Stimulated activated CD4-positive, alpha-beta T cell treated with anti-CD3 and anti-CD28 coated beads, Interleukin-2, amount 100 ng/mL, for 4 hours (primary cell): ENCODE measurements around the gene PRPS1L1.

ENCODE experiments used
- DNase-seq: peaks from one replicate; pipeline ENCODE4 v3.0.0-alpha.2; 2020; ENCODE audit warnings: low read depth

PRPS1L1 gene

DNA sequence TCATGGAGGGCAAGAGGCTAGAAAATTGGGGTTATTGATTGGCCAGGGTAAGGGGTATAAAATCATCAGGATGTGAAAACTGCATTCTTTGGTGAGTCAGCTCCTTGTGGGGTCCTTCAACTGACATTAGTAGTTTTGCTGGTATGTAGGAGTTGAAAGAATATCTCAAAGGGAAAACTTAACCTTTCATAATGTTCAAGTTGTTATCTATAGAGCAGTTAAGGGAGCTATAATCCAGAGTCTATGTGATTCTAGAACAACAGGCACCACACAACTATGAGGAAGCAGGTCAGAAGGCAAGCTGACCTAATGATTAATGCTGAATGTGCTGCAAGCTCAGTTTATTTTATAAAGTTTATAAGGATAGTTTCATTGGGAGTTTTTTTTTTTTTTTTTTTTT lies 13.7 kb downstream of the PRPS1L1 start:
- no peak for DNase-seq

DNA sequence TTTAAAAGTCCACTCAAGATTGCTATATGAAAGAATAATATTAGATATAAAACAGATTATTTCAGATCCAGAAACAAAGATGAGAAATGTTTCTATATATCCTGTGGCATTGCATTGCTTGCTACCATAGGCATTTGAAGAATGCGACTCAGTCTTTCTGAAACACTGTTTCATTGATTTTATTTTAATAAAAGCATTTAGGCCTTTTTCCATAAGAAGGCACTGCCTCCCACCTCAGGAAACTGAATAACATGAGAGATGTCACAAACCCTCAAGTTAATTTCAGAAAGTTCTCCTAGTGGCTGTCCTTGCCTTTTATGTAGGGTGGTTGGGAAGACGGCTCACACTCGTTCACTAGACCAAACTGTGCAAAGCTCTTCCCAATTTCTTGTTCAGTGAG lies 23.3 kb downstream of the PRPS1L1 start:
- no peak for DNase-seq

DNA sequence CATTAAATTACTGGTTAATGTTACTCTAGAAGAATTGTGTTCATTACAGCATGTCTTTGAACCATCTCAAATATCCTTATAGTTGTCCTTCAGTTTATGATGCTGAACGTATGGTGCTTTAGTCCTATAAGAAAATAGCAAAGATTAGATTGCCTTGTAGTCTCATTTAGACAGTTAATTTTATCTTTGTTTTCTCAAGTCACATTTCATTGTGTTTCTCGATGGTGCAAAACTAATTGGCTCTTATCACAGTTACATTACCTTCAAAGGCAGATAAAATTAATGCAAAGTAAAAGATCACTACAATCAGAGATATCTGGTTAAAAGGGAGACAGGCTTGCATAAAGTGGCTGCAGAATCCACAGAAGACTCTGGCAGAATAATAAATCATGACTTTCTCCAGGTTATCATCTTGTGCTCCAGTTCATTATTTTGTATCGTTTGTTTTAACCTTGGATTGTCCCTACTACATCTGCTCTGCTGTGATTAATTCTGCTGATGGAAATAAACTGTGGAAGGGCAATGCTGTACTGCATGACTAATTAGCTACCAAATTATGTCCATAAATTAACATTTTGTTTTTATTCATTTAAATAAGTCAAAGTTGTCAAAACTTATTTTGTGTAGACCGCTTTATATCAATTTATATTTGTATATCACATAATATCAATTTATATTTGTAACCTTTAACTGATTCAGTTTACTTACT lies 24.2 kb downstream of the PRPS1L1 start:
- DNase-seq = no peak

DNA sequence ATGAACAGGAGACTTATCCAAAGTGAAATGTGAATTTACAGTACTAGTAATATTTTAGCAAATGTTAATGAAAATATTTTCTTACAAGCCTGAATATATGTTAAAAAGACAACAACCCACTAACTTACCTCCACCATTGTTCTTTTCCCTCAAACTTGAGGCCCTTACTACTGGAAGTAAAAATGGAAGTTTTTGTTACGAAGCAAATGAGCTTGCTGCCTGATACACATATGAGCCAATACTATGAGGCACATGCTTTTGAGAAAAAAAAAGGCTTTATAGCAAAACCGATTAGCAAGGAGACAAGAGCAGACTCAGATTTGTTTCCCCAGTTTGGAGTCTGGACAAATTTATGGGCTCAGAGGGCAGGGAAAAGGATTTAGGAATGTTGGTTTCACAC lies 29.0 kb downstream of the PRPS1L1 start:
- no peak for DNase-seq

DNA sequence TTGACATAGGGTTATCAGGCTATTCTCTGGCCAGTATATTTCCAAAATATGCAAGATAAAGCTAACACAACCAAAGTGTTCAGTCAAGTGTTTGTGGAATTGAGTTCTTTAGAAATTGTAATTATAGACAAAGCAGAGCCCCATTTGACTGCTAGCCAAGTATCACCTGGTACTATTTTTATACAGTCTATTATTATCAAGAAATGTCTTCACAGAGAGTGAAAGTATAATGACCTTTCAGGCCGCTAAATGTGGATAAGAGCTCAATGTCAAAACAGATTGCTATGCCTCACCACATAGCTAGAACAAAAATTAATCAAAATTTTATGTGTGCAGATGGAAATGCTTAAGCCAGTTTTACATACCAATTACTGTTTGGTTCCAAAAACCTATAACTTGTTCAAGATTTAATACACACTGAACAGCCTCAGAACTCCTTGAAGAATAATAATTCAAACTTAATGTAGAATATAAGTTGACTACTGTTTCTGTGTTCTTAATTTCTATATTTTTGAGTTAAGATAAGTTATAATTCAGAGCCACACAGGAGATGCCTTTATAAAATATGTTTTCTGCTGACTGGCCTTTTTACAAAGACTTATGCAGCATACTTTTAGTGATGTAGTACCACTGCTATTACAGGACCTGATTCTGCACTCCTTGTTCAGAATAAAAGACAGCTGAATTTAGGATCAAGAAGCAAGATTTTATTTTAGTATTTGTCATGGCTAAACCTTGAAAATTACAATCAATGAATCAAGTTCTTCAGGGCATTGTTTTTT lies 31.0 kb downstream of the PRPS1L1 start:
- DNase-seq = no peak

DNA sequence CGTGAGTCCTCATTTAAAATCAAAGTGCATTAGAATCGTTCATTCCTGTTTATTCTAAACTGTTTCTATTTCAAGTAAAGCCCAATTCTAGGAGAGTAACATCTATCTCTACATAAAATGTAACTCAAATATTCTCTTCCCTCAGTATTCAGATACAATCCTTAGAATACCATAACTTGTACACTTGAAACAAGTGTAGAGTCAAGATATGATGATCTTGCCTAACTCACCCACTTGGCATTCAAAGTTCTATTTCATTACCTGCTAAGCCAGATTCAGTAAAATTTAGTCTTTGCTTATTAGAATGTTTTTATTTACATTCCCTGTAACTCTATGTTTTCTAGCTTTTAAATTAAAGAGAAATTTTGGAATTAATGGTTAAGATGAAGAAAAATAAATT lies 31.6 kb downstream of the PRPS1L1 start:
- no peak for DNase-seq

DNA sequence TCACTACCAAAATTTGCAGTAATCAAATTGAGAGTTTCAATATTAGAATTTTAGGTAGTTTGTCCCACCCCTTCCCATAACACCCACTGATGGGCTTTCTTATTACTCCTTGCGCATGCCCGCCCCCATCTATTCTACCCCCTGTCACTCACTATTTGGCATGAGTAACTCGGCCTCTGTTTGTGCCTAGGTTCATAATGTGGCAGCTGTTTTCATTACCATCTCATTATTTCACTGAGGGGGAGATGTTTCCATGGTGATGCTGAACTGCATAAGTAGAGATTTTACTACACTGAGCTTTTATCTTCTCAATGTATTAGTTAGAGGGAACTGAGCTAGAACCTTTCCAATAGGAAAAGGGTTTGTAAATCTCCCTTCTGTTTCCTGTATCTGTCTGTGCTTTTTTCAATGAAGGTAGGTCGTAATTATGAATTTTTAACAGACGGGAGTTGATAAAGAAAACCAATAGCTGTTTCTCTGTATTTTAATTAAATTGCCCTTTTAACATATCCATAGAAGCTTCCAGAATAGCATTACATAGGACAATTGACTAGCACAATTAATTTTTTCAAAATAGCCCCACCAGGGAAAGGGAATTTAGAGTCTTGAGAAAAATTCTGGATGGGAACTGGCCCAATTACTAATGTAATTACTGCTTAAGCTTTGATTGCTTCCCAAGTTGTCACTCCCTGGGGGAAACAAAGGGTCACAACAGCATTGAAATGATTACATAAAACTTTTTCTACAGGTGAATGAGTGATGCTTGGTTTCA lies 33.4 kb downstream of the PRPS1L1 start:
- no peak for DNase-seq

DNA sequence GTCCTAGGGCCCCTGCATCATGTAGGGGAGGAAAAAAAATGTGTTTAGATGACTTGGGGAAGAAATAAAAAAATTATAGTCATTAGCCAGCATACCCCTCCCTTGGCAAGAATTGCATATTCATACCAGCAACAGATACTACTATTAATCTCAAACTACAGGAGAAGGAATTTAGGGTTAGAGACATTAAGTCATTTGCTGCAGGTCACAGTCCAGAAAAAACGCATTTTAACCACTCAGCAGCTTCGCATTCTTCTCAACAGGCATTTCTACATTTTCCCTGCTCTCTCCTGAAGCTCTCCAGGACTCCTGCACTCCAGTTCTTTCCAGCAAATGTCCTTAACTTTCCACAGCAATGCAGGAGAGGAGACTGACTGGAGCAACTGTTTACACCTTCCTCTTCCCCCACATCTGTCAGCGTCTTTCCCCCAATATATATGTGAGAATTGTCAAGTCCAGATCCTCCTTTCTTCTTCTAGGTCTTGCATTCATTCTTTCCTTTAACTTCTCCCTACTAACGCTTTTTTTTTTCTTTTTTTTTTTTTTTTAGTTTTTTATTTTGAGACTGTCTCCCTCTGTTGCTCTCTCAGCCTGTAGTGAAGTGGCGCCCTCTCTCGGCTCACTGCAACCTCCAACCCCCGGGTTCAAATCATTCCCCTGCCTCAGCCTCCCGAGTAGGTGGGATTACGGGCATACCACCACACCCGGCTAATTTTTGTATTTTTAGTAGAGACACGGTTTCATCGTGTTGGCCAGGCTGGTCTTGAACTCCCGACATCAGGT lies 35.6 kb downstream of the PRPS1L1 start:
- no peak for DNase-seq

DNA sequence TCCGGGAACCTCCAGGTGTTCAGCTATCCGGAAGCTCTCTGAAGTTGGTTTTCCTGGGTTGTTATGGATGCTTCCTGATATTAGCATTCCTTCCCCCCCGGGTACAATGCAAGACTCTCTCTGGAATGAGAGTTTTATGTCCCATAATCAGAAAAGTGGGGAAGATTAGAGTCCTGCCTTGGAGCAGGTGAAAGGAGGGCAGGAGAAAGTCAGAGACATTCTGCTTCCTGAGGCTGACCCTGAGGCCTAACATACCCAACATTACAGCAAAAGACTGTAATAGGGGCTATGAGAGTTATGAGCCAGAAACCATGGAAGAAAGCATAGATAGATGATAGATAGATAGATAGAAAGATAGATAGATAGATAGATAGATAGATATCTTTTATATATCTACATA lies 36.9 kb downstream of the PRPS1L1 start:
- no peak for DNase-seq

DNA sequence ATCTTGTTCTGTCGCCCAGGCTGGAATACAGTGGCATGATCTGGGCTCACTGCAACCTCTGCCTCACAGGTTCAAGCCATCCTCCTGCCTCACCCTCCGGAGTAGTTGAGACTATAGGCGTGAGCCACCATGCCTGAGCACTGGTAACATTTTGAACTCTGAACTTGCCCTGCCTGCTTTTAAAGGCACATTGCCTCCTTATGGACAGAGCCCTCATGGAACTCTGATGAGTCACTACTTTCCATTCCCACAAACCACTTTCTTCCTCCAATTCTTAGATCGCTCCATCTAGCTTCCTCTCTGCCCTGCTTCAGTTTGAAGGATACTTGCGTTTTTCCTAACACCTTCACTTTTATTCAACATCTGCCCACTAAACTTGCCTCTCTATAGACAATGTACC lies 38.1 kb downstream of the PRPS1L1 start:
- DNase-seq = no peak

DNA sequence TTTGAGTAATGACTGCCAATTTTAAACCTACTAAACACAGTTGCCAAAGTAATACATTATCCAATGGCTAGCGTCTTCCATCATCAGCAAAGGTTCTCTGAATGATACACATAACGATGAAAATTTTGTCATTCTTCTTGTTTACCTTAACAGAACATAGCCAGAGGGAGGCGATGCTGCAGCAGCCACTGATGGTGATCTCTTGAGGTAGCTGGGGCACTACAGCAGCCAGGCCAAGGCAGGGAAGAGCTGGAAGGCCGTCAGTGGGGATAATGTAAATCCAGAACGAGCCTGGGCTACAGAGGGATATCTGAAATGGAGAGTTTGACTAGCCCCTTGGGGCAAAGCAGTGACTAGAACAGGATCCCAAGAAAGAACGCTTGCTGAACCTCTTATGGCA lies 38.8 kb downstream of the PRPS1L1 start:
- no peak for DNase-seq

DNA sequence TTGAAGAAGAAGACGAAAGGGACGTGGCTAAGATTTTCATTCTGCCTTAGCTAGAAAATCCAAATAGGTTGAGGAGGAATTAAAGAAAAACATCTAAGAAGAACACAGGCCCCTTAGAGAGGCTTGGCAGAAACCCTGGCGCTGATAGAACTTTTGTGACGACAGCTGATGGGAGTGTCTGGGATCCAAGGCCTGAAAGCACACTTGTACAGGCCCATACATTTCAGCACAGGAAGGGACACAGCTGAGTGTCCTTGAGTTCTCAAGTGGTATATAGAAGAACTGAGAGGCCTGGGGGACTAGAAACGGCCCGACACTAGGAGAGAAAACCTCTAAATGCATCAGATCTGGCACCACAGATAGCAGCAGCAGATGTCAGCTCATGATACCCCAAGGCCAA lies 39.5 kb downstream of the PRPS1L1 start:
- no peak for DNase-seq

DNA sequence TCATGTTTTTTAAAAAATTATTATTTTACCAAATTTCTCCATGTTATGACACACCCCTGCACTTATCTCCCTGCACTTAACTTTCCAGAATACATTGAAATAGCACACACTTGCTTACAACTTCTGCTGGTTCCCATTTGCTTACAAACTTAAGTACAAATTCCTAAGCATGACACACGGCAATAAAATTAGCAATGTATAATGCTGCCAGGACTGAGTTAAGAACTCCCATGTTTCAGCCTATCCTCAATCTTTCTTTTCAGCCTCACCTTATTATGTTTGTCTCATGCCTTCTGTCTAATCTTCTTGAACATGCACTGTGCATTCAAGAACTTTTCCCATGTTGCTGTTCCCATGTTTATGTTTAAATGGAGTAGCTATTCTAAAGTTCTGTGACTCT lies 40.8 kb downstream of the PRPS1L1 start:
- no peak for DNase-seq

DNA sequence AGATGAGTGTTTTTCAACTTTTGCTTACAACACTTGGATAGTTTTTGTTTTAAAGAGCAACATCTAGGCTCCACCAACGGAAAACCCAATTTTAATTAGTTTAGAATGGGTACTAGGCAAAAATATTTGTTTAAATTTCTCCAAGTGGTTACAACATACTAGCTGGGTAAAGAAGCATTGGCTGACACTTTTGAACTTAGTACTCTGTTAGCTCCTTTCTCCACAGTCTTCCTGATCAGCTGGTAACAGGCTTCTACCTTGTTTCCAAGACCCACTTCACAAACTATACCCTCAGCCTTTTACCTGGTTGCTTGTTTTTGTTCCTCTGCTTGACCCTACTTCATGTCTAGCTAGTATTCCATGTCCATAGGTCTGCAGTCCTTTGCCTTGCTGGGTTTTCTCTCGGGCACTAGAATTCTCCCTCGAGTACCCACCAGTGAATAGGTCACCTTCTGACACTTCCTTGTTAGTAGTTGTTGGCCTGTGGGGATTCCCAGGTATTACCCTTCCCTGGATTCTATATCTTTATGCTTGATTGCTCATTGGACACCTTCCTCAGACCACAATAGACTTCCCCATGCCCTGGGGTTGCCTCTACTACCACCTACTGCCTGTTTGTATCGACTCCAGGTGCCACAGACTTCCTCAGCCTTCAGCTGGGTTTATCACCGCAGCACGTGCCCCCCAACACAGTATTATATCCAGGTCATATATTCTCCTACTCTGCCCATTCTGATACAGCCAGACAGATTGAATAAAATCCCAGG lies 42.0 kb downstream of the PRPS1L1 start:
- DNase-seq = no peak

DNA sequence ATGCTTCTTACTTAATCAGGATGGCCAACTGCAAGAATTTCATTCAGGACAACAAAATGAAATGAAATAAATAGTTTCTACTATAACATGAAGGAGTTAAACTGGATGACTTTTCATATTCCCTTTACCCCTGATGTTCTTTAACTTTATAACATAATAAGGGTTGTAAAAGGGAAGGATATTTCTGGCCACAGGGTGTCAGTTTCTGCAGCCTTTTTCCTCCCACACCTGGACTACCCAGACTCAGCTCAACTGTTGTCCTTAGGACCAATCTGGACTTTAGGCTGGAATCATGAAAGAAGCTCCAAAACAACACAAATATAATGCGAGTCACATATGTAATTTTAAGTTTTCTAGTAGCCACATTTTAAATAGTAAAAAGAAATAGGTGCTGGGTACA lies 43.4 kb downstream of the PRPS1L1 start:
- no peak for DNase-seq

DNA sequence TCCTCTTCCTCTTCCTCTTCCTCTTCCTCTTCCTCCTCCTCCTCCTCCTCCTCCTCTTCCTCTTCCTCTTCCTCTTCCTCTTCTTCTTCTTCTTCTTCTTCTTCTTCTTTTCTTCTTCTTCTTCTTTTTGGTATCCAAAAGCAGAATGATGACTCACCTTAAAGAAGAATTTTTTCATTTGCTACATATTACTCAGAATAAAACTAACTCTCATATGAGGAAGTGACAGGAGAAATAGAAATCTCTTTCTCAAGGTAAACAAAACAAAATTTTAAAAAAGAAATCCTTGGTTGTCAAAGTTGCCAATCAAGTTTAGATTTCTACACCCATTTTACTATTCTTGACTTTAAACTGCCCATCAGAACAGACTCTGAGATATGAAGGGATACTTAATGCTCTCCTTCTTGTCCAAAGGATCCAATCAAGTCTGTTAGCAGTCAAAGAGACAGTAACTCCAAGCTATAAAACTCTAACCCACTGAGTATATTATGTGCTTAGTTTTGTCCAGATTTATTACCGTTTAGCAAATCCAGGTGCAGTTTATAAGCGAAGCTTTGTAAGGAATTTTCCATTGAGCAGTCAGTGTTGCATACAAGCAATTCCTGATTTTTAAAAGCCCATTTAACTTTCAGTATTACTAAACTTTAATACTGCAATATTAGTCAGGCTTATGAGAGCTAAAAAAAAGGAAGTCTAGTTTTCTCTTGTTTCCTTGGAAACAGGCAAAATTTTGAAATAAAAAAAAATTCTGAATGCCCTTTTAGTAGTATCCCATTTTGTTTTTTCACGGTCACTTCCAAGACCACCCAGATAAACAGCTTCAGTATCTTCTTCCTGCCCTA lies 44.2 kb downstream of the PRPS1L1 start:
- DNase-seq = no peak

DNA sequence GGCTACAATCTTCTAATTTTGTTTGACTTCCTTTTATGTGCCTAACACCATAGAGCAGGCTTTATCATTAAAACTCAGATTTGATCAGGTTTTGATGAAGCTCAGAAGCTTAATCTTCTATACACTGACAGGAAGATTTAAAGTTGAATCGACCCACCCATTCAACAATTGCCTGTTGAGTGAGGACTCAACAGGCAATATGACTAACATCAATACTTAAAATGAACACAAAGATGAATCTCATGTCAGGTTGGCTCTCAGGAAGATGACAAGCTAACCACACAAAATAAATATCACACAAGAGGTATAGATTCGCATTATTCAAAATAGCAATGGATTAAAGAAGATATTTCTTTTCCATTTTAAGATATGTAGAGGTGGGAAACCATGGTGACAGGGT lies 50.7 kb downstream of the PRPS1L1 start:
- no peak for DNase-seq
